Measurements from ENCODE around the gene ITPKB. TPM values are rescaled to one million over a fixed set of nuclear protein-coding genes. Genes with fewer than 3 reads are reported as not detected.

Gene ITPKB
- polyA plus RNA-seq, 4 donors, result 1.8 to 9.6 (median 5.4) TPM

- Histone ChIP-seq H3K4me3 (ENCODE audit: low read depth in 1 of 3, low read length in 3 of 3) (peak overlapping the region in 2 of 3 donors; percentile 33 to 46), H3K4me1 (ENCODE audit: control insufficient read depth in 3 of 3, insufficient read depth in 2 of 3, low read depth in 1 of 3, low read length in 2 of 3) (peaks cover 0 to 13% (median 10%) of the 10 kb centered on the region in 3 donors), H3K27ac (ENCODE audit: low read depth in 1 of 3, low read length in 2 of 3) (peak overlapping the region; percentile 26 to 92 (median 47)), H3K36me3 (ENCODE audit: control insufficient read depth in 3 of 3, insufficient read depth in 2 of 3, low read depth in 1 of 3, low read length in 3 of 3) (peaks cover 0 to 2% (median 0%) of the 10 kb centered on the region in 3 donors), H3K27me3 (ENCODE audit: control insufficient read depth in 3 of 3, insufficient read depth in 3 of 3, low read length in 3 of 3) (no peaks in the 10 kb centered on the region), H3K9me3 (ENCODE audit: control insufficient read depth in 2 of 2, insufficient read depth in 1 of 2, low read depth in 1 of 2, low read length in 1 of 2) (no peaks in the 10 kb centered on the region)
- DNase-seq (peak; percentile 69 to 89), FAIRE-seq (no peak)
- WGBS, 3 donors, result 4 to 6% (median 6%) methylated on average over 22 of the region's 22 CpGs
These were observed 59.1 kb downstream of the ITPKB start for GRCh38 chr1:226679853-226680516.

- Histone ChIP-seq H3K9me3 (ENCODE audit: control insufficient read depth in 2 of 2, insufficient read depth in 1 of 2, low read depth in 1 of 2, low read length in 1 of 2) (no peaks in the 10 kb centered on the region), H3K36me3 (ENCODE audit: control insufficient read depth in 3 of 3, insufficient read depth in 2 of 3, low read depth in 1 of 3, low read length in 3 of 3) (peaks cover 0 to 2% (median 0%) of the 10 kb centered on the region in 3 donors), H3K27ac (ENCODE audit: low read depth in 1 of 3, low read length in 2 of 3) (no peak overlapping the region), H3K4me3 (ENCODE audit: low read depth in 1 of 3, low read length in 3 of 3) (no peak overlapping the region), H3K27me3 (ENCODE audit: control insufficient read depth in 3 of 3, insufficient read depth in 3 of 3, low read length in 3 of 3) (no peaks in the 10 kb centered on the region), H3K4me1 (ENCODE audit: control insufficient read depth in 3 of 3, insufficient read depth in 2 of 3, low read depth in 1 of 3, low read length in 2 of 3) (peaks cover 0 to 14% (median 9%) of the 10 kb centered on the region in 3 donors)
- FAIRE-seq (no peak), DNase-seq (no peak)
- 50 to 67% (median 65%) methylated on average over 2 of the region's 2 CpGs for WGBS, 3 donors
These were observed 59.8 kb downstream of the ITPKB start for GRCh38 chr1:226679262-226679661.

- DNase-seq, result no peak
- Histone ChIP-seq H3K4me3 (ENCODE audit: low read depth in 1 of 3, low read length in 3 of 3) (no peak overlapping the region), H3K9me3 (ENCODE audit: control insufficient read depth in 2 of 2, insufficient read depth in 1 of 2, low read depth in 1 of 2, low read length in 1 of 2) (no peaks in the 10 kb centered on the region), H3K36me3 (ENCODE audit: control insufficient read depth in 3 of 3, insufficient read depth in 2 of 3, low read depth in 1 of 3, low read length in 3 of 3) (peaks cover 0 to 2% (median 0%) of the 10 kb centered on the region in 3 donors), H3K4me1 (ENCODE audit: control insufficient read depth in 3 of 3, insufficient read depth in 2 of 3, low read depth in 1 of 3, low read length in 2 of 3) (peaks cover 0 to 14% (median 9%) of the 10 kb centered on the region in 3 donors), H3K27me3 (ENCODE audit: control insufficient read depth in 3 of 3, insufficient read depth in 3 of 3, low read length in 3 of 3) (no peaks in the 10 kb centered on the region), H3K27ac (ENCODE audit: low read depth in 1 of 3, low read length in 2 of 3) (peak overlapping the region in 1 of 3 donors; percentile 71)
- 78 to 85% (median 80%) methylated on average over 8 of the region's 8 CpGs for WGBS, 3 donors
- FAIRE-seq, result no peak
These were observed 60.4 kb downstream of the ITPKB start for GRCh38 chr1:226678701-226679100.

DNA sequence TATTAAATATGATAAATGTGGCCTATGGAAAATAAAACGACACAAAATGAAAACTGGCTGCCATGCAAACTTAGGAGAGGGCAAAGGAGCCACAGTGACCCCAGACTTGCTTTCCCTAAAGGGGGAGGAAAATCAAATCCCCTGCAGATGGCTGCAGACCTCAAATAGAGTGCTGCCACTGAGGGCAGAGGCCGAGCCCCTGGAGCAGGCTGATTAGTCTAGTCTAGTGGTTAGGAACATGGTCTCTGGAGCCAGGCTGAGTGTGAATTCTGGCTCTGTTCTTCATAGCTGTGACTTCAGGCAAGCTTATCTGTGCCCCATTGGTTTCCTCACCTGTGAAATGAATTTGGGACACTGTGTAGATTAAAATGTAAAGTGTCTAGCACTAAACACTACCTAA lies 60.8 kb downstream of the ITPKB start:
- Histone ChIP-seq H3K36me3 (ENCODE audit: control insufficient read depth in 3 of 3, insufficient read depth in 2 of 3, low read depth in 1 of 3, low read length in 3 of 3) (peaks cover 0 to 2% (median 0%) of the 10 kb centered on the region in 3 donors), H3K27ac (ENCODE audit: low read depth in 1 of 3, low read length in 2 of 3) (no peak overlapping the region), H3K27me3 (ENCODE audit: control insufficient read depth in 3 of 3, insufficient read depth in 3 of 3, low read length in 3 of 3) (no peaks in the 10 kb centered on the region), H3K4me3 (ENCODE audit: low read depth in 1 of 3, low read length in 3 of 3) (no peak overlapping the region), H3K4me1 (ENCODE audit: control insufficient read depth in 3 of 3, insufficient read depth in 2 of 3, low read depth in 1 of 3, low read length in 2 of 3) (peaks cover 0 to 14% (median 9%) of the 10 kb centered on the region in 3 donors), H3K9me3 (ENCODE audit: control insufficient read depth in 2 of 2, insufficient read depth in 1 of 2, low read depth in 1 of 2, low read length in 1 of 2) (no peaks in the 10 kb centered on the region)
- no peak for DNase-seq
- 84 to 90% (median 86%) methylated on average over 2 of the region's 2 CpGs for WGBS, 3 donors
- no peak for FAIRE-seq

GRCh38 chr1:226677027-226678020 lies 61.8 kb downstream of the ITPKB start:
- Histone ChIP-seq H3K36me3 (ENCODE audit: control insufficient read depth in 3 of 3, insufficient read depth in 2 of 3, low read depth in 1 of 3, low read length in 3 of 3) (peaks cover 0 to 2% (median 0%) of the 10 kb centered on the region in 3 donors), H3K4me3 (ENCODE audit: low read depth in 1 of 3, low read length in 3 of 3) (no peak overlapping the region), H3K27me3 (ENCODE audit: control insufficient read depth in 3 of 3, insufficient read depth in 3 of 3, low read length in 3 of 3) (no peaks in the 10 kb centered on the region), H3K4me1 (ENCODE audit: control insufficient read depth in 3 of 3, insufficient read depth in 2 of 3, low read depth in 1 of 3, low read length in 2 of 3) (peaks cover 0 to 14% (median 12%) of the 10 kb centered on the region in 3 donors), H3K27ac (ENCODE audit: low read depth in 1 of 3, low read length in 2 of 3) (peak overlapping the region in 2 of 3 donors; percentile 6 to 85), H3K9me3 (ENCODE audit: control insufficient read depth in 2 of 2, insufficient read depth in 1 of 2, low read depth in 1 of 2, low read length in 1 of 2) (no peaks in the 10 kb centered on the region)
- 56 to 82% (median 69%) methylated on average over 13 of the region's 13 CpGs for WGBS, 3 donors
- DNase-seq (peak in 1 of 2 donors; percentile 31), FAIRE-seq (no peak)

GRCh38 chr1:226676381-226676780 lies 62.7 kb downstream of the ITPKB start:
- FAIRE-seq (no peak), DNase-seq (no peak)
- Histone ChIP-seq H3K27me3 (ENCODE audit: control insufficient read depth in 3 of 3, insufficient read depth in 3 of 3, low read length in 3 of 3) (no peaks in the 10 kb centered on the region), H3K4me3 (ENCODE audit: low read depth in 1 of 3, low read length in 3 of 3) (no peak overlapping the region), H3K27ac (ENCODE audit: low read depth in 1 of 3, low read length in 2 of 3) (peak overlapping the region in 1 of 3 donors; percentile 93), H3K36me3 (ENCODE audit: control insufficient read depth in 3 of 3, insufficient read depth in 2 of 3, low read depth in 1 of 3, low read length in 3 of 3) (peaks cover 0 to 5% (median 0%) of the 10 kb centered on the region in 3 donors), H3K4me1 (ENCODE audit: control insufficient read depth in 3 of 3, insufficient read depth in 2 of 3, low read depth in 1 of 3, low read length in 2 of 3) (peaks cover 0 to 15% (median 14%) of the 10 kb centered on the region in 3 donors), H3K9me3 (ENCODE audit: control insufficient read depth in 2 of 2, insufficient read depth in 1 of 2, low read depth in 1 of 2, low read length in 1 of 2) (no peaks in the 10 kb centered on the region)
- WGBS, 3 donors, result 43 to 75% (median 60%) methylated on average over 5 of the region's 5 CpGs

- H3K4me1 ChIP-seq (ENCODE audit: control insufficient read depth in 3 of 3, insufficient read depth in 2 of 3, low read depth in 1 of 3, low read length in 2 of 3), result peaks cover 0 to 15% (median 14%) of the 10 kb centered on the region in 3 donors
- WGBS, 3 donors, result 73 to 81% (median 76%) methylated on average over 7 of the region's 7 CpGs
- H3K9me3 ChIP-seq (ENCODE audit: control insufficient read depth in 2 of 2, insufficient read depth in 1 of 2, low read depth in 1 of 2, low read length in 1 of 2), result no peaks in the 10 kb centered on the region
- no peaks in the 10 kb centered on the region for H3K27me3 ChIP-seq (ENCODE audit: control insufficient read depth in 3 of 3, insufficient read depth in 3 of 3, low read length in 3 of 3)
- H3K4me3 ChIP-seq (ENCODE audit: low read depth in 1 of 3, low read length in 3 of 3), result no peak overlapping the region
- FAIRE-seq (no peak), DNase-seq (no peak)
- peaks cover 0 to 5% (median 1%) of the 10 kb centered on the region in 3 donors for H3K36me3 ChIP-seq (ENCODE audit: control insufficient read depth in 3 of 3, insufficient read depth in 2 of 3, low read depth in 1 of 3, low read length in 3 of 3)
- peak overlapping the region; percentile 17 to 93 (median 62) for H3K27ac ChIP-seq (ENCODE audit: low read depth in 1 of 3, low read length in 2 of 3)
These were observed 63.2 kb downstream of the ITPKB start for GRCh38 chr1:226675715-226676357.

Measured in small intestine (tissue), 7 donors.